ENCODE measurements around the gene SLC39A9. TPM values are rescaled to one million over a fixed set of nuclear protein-coding genes. Genes with fewer than 3 reads are reported as not detected.

The SLC39A9 gene, protein sequence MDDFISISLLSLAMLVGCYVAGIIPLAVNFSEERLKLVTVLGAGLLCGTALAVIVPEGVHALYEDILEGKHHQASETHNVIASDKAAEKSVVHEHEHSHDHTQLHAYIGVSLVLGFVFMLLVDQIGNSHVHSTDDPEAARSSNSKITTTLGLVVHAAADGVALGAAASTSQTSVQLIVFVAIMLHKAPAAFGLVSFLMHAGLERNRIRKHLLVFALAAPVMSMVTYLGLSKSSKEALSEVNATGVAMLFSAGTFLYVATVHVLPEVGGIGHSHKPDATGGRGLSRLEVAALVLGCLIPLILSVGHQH
- 36.2 to 43.1 TPM (median 39.0 TPM) in 5 replicates for total RNA-seq (2022; extraction: Qiagen RNA extraction)

DNA sequence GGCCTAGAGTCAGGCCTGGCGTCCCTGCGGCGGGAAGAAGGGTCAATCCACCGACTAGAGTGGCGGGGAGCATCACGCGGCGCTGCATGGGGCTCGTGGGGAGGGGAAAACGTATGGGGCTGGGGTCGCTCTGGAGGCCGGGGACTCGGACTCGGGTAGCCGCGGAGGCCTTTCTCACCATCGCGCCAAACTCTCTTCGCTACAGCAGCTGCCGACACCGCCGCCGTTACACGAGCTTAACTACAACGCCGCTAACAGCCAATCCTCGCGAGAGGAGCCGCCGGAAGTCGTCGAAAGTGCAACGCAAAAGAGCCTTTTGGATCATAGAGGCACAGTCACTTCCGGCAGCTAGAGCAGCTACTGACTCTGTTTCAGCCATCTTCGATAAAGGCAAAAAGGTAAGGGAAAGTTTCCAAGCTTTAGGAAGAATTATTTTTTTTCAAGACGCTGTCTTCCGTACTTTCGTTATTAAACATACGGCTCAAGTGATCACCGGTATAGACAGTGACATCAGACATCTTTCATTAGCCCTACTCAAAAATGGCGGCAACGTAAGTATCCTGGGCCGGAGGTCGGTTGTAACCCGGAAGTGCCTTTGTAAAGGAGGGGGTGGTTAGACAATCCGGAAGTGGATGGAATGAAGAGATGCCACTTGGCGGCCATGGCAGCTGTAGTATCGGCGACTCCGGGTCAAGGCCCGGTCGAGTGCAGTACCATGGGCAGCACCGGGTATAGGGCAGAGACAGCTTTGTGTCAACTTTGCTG is at the start of gene SLC39A9, which contains the start of gene ERH:
Gene SLC39A9, plus strand, starts transcription at position 640 of the 765 bp plus-strand sequence. CDS start 678 bp downstream, outside the sequence.
Gene ERH, minus strand, starts transcription at position 247 of the 765 bp plus-strand sequence. Its CDS starts 66 bp downstream, at position 181.

DNA sequence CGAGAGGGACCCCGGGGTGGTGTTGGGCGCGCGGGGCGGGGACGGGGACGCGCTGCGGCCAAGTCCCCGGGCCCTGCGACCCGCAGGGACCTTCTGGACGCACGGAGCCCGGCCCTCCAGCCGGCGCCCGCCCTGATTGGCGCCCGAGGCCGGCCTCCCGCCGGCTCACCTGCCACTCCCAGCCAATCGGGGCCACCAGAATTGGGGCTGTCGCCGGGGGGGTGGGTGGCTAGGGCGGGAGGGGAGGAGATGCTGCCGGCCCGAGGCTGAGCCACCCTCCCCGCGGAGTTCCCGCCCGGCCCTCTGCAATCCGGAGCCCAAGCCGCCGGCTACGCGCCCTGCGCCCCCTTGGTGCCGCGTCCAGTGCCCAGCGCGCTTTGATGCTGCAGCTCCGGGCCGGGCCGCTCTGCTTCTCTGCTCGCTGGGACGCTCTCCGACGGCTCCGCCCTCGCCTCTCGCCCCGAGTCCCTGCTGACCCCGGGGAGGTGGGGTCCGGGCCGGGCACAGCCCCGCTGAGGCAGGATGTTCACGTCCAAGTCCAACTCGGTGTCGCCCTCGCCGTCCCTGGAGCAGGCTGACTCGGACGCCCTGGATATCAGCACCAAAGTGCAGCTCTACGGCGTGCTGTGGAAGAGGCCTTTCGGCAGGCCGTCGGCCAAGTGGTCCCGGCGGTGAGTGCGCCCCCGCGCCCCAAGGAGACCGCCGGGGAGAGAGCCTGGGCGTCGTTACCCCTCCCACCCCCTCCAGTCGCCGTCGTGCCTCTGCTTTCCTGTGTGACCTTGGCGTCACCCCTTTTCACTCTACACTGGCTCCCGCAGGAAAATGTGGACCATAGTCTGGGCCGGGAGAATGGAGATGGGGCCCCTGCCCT is 86.2 kb downstream of the SLC39A9 start, which contains the start of gene PLEKHD1:
Gene PLEKHD1, plus strand, starts transcription at position 285 of the 871 bp plus-strand sequence. Its CDS starts 238 bp downstream, at position 523.

Other genes with a start within 250 kb of the SLC39A9 start
- gene DCAF5, start 245.6 kb upstream of the SLC39A9 start, total RNA-seq (2022; extraction: Qiagen RNA extraction): 14.8 to 19.6 TPM (median 17.9 TPM) in 5 replicates
- 10.9 to 13.3 TPM (median 12.5 TPM) in 5 replicates for gene EXD2, start 207.2 kb upstream of the SLC39A9 start, total RNA-seq (2022; extraction: Qiagen RNA extraction)
- gene GALNT16, start 138.5 kb upstream of the SLC39A9 start, total RNA-seq (2022; extraction: Qiagen RNA extraction): 2.4 to 3.8 TPM (median 3.5 TPM) in 5 replicates
- gene ERH, start 393 bp upstream of the SLC39A9 start, total RNA-seq (2022; extraction: Qiagen RNA extraction): 323 to 351 TPM (median 331 TPM) in 5 replicates
- 0.02 to 0.04 TPM (median 0.03 TPM) in 3 of 5 replicates, not detected in the others for gene PLEKHD1, start 86.0 kb downstream of the SLC39A9 start, total RNA-seq (2022; extraction: Qiagen RNA extraction)
- 0.02 to 0.03 TPM in 2 of 5 replicates, not detected in the others for gene CCDC177, start 176.2 kb downstream of the SLC39A9 start, total RNA-seq (2022; extraction: Qiagen RNA extraction)
- 6.3 to 7.0 TPM (median 6.5 TPM) in 5 replicates for gene SUSD6, start 212.9 kb downstream of the SLC39A9 start, total RNA-seq (2022; extraction: Qiagen RNA extraction)

Measured in A549 treated with CORT108297 at 1 μM for 4 hours (cell line).